ENCODE data around the gene UBA6.
"Not testable (repeated sequence)": the region's sequence is repeated elsewhere in the genome, so short reads cannot be mapped to it uniquely, and the experiment has no call there.

The UBA6 gene

DNA sequence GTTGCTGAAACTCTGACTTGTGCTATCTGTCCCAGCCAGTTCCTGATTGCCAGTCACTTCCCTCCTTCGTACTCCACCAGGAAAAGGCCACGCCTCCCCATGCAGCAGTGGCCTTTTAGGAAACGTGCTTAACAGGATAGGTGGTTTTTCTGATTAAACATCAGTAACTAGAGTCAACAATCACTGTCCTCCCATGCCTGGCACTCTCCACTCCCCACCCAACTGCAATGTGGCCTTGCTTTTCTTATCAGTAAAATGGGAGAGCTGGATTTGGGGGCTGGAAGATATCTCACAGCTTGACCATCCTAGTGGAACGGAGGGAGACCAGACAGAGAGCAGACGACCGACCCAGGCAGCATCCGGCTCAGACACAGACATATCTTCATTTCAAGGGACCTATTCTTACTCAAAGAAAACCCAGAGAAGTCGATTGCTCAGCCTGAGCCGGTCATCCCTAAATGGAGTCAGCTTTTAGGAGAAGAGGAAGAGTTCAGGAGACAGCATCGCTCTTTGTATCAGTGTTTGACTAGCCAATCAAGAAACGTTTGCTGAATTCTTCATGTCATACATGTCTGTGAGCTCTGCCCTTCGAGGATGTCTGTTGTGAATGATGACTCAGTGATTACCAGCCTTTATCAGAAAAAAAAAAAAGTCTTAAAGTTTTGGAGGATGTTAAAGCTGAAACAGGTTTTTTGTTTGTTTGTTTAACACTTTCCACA lies 12.7 kb upstream of the UBA6 start:
- DNase-seq, result no peak

DNA sequence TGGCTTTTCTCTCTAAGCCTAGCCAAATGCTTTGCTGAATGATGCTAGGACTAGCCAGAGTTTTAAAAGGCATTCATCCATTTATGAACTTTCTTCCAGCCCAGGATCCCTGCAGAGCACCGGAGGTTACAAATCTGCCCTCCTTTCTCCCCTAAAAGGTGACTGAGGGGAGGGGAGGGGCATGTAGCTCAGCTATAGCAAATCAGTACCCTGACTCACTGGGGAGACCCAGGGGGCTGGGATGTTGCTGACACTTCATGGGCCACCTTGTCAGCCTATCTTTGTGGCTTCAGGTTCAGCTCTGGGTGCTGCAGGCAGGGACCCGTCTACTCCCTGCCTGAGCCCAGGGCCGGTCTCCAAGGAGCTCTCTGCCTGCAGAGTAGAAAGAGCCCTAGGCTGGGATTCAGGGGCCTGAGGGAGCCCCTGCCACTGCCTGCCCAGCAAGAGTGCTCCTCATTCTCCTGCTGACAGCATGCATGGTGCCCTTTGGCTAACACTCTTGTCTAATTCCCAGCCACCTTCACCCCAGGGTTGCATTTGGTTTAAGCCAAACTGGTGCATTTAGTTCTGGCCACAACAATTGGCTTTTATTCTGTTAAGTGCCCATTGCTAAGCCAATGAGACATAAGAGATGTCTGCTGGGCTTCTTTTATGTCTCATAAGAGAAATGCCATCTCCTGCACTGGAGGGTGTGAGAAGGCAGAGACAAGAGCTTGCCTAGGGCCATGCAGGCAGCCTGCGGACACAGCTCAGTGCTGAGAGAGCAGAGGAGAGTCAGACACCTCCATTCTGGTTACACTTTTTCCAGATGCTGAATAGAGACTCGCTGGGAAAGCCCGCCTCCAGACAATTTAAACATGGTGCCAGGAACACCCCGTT lies 11.9 kb upstream of the UBA6 start:
- DNase-seq, result no peak

DNA sequence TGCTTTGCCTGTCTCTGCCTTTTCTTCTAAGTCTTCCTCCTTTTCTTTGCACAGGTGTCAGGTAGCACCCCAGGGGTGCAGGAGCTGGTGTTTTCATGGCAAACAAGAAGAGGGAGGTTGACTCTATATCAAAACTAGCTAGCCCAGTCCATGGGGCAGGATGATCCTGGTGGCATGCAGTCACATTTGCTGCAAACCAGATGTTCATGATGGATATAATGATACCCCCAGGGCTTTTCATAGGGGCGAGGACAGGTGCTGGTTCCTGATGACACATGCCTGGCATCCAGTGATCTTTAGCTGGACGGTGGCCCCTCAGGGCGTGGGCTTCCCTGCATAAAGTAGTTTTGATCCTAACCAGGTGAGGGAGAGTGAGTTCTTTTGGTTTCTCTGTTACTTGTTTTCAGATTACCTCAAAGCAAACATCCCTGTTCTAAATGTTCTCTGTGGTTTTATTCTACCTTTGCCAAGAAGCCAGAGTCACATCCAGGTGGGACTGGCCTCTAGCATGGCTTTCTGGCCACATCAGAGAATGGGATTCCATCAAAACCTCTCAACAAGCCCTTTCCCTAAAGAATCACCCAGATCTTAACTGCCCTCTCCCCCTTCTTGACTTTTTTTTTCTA lies 11.2 kb upstream of the UBA6 start:
- DNase-seq, result no peak

DNA sequence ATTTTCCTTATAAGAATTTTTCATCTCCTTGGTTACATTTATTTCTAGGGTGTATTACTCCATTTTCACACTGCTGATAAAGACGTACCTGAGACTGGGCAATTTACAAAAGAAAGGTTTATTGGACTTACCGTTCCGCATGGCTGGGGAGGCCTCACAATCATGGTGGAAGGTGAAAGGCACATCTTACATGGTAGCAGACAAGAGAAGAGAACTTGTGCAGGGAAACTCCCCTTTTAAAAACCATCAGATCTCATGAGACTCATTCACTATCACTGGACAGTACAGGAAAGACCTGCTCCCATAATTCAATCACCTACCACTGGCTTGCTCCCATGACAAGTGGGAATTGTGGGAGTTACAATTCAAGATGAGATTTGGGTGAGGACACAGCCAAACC lies 5.7 kb upstream of the UBA6 start:
- DNase-seq, result not testable (repeated sequence)

DNA sequence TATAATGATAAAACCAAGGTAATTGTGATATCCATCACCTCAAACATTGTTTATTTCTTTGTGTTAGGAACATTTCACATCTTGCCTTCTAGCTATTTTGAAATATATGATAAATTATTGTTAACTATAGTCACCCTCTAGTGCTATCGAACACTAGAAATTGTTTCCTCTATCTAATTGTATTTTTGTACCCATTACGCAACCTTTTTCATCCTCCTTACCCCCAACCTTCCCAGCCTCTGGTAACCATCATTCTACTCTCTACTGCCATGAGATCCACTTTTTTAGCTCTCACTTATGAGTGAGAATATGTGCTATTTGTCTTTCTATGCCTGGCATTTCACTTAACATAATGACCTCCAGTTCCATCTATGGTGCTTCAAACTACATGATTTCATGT lies 3.9 kb upstream of the UBA6 start:
- no peak for DNase-seq

DNA sequence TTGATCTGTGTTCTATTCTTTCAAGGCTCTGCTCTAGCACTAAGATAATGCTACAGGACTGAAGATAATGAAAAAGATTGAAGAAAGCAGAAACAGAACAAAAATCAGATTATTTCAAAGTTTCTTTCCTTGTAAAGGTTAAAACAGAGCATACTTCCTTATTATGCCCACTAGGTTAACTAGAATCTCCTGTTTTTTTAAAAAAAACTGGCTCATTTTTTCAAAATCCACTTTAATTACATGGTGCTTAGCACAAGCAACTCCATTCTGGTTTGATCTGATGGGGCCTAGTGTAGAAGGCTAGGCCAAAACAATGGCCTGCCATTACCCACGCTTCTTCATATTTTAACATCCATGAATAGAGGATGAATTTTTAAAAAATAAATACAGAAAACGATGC lies 1.2 kb upstream of the UBA6 start:
- DNase-seq, result no peak

DNA sequence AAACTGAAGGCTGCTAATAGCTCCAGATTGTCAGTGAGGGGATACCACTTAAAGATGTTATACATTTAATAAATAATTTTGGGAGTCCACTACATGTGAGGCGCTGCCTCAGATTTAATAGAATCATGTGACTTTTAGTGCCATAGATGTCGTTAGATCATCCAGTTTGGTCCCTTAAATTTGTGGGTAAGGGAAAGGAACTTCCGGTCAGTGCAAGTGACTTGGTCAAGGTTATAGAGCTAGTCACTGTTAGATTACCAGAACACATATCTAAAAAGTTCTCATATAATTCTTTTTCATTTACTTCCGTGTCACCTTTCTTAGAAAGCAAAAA lies 529 bp upstream of the UBA6 start:
- peak in 1 of 2 donors; percentile 3 for DNase-seq

DNA sequence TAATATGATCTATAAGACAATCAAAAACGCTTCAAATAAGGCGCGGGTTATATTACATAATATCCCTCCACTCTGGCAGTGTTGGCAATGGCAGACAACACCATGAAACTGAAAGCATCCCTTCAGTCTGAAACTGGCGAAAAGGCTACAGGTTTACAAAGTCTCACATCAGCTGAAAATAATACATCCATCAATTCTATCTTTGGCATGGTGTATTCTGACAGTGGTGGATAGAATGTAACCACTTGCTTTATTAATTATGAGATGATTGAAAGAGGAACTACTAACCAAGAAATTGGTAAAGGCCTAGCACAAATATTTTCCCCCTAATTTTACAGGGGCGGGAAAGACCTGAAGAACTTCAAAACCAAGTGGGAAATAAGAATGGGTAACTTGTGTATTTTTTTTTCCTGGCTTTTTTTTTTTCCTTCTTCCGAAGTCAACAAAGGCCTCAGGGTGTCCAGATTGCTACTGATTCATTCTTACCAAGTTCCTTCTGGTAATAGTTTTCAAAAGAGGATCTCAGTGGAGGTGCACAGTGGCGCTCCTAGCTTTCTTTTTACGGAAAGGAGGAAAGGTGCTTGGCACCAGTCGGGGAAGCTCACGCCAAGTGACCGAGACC lies 728 bp downstream of the UBA6 start:
- peak in 1 of 2 donors; percentile 42 for DNase-seq

DNA sequence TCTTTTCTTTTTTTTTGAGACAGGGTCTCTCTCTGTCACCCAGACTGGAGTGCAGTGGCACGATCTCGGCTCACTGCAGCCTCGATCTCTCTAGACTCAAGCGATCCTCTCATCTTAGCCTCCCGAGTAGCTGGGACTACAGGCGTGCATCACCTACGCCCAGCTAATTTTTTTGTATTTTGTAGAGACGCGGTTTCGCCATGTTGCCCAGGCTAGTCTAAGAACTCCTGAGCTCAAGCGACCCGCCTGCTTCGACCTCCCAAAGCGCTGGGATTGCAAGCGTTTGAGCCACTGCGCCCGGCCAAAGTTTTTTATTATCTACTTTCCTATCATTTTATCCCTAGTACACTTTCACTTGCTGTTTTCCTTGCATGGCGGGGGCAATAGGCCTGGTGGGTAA lies 1.4 kb downstream of the UBA6 start:
- DNase-seq, result peak in 1 of 2 donors; percentile 1

DNA sequence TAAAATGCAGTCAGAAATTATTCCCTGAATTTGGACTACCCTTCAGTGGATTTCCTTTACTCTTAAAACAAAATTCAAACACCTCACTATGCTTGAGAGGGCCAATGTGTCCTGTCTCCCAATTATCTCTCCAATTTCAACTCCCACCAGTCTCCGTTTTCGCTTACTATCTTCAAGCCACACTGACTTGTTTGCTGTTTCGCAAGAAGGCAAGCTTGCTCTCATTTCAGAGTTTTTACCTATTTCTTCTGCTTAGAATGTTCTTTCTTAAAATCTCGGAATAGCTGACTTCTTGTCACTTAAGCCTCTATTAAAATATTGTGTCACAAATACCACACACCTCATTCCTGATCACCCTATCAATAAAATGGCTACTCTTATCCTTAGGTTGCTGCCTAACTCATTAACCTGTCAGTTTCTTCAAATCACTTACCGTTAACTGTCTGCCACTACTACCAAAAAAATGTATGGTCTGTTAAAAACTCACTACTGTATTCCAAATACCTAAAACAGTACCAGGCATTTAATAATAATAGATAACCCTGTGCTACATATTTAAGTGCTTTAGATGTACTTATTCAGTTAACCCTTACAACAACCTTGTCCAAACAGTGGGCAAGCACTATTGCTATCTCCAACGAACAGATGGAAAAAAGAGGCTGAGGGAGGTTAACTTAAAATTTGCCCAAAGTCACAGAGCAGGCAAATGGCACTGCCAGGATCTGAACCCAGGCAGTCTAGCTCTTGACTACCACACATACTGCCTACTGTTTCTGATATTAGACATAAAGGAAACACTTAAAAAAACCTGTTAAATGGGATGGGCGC lies 2.9 kb downstream of the UBA6 start:
- no peak for DNase-seq

DNA sequence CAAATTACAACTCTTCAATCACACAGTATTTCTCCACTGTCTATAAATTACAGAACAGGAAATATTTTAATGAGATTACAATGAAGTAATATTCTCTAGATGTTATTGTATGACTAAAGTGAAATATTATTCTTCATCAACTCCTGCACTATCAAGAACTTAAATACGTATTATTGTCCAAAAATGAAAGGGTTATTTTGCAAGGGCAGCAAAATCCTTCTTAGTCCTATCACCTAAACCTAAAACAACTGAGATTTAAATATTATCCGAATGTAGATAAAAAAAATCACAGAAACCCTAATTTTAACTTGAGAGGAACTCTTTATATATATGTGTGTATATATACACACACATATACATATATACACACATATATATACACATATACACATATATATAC lies 4.9 kb downstream of the UBA6 start:
- no peak for DNase-seq

DNA sequence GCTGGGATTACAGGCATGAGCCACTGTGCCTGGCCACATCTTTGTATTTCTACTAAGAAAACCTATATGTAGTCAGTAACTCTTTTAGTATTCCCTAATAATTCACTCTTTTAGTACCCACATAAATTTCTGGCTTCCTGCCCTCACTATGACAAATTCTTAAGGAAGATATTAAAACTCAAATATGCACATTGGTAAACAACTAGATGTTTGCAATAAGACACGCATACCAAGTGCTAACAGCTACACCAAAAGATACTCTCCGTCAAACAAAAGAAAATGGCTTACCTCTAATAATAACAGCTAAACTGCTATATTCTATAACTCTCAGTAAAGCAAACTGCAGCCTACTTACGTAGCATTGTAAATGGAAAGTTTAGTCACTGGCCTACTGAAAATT lies 6.3 kb downstream of the UBA6 start:
- DNase-seq, result no peak

DNA sequence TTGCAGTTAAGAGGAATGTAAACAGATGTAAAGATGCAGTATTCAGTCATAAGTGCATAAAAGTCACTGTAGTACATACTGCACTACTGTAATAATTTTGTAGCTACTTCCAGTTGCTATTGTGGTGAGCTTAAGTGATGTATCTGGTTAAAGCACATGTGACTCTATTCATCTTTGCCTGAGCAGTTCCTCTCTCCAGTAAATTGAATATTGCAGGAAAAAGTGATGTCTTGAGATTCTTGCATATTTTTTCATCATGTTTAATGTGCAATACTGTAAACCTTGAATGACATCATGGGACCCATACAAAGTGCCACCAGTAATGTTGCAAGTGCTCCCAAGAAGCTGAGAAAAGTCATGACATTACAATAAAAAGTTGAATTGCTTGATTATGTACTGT lies 9.6 kb downstream of the UBA6 start:
- no peak for DNase-seq

DNA sequence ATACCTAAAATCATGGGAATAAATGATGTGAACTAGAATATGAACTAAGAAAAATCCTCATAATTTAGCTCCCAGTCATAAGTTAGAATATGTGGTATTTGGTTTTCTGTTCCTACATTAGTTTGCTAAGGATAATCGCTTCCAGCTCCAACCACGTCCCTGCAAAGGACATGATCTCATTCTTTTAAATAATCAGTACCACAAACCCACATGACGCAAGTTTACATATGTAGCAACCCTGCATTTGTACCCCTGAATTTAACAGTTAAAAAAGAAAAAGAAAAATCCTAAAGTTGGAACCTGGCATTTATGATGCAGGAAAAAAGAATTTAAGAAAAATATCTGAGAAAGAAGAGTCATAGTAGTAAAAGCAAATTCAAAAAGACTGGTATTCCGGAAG lies 13.3 kb downstream of the UBA6 start:
- no peak for DNase-seq

DNA sequence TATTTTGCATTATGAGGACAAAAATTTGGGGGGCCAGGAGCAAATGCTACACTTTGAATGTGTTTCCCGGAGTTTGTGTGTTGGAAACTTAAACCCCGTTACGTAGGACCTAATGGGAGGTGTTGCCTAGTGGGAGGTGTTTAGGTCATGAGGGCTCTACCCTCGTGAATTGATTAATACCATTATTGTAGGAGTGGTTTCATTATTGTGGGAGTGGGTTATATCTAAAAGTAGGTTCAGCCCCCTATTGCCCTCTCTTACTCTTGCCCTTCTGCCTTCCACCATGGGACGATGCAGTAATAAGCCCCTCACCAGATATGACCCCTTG lies 15.5 kb downstream of the UBA6 start:
- DNase-seq, result no peak

DNA sequence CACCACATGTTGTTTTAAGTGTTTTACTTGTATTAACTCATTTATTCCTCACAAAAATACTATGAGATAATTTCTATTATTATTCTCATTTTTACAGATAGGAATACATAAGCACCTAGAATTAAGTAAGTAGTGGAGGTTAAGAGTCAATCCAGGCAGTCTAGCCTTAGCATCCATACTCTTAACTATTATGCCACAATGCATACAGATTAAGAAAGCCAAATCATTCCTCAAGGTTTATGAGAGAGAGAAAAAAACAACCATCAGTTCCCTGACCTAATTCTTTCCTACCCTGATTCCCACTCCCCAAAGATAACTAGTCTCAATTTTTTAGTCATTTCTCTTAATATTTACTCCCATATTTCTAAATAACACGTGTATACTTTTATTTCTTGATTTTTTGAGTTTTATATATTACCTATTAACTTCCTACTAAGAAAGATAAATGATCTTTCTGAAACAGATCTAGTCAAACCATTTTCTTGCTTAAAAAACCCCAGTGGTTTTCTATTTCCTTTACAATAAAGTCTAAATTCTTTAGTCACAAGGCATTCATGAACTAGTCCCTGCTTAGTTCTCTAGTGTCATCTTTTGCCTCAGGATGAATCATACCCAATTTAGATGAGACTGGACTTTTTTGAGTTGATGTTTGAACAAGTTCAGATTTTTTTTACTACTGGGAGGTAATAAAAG lies 16.0 kb downstream of the UBA6 start:
- DNase-seq, result no peak

DNA sequence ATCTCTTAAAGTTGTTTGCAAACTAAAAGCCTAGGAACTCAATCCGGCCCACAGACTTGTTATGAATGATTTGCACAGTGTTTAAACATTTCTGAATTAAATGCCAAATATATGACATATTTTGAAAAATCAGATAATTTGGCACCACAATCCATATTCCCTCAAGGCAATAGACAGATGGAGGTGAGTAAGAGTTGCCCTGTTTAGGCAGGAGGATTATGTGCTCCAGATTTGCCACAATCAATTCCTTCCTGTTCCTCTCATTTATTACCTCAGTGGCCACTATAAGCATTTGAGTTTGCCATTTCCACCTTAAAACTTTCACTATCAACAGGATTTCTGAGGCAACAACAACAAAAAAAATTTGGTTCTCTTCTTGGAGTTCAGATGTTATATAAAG lies 18.7 kb downstream of the UBA6 start:
- no peak for DNase-seq

DNA sequence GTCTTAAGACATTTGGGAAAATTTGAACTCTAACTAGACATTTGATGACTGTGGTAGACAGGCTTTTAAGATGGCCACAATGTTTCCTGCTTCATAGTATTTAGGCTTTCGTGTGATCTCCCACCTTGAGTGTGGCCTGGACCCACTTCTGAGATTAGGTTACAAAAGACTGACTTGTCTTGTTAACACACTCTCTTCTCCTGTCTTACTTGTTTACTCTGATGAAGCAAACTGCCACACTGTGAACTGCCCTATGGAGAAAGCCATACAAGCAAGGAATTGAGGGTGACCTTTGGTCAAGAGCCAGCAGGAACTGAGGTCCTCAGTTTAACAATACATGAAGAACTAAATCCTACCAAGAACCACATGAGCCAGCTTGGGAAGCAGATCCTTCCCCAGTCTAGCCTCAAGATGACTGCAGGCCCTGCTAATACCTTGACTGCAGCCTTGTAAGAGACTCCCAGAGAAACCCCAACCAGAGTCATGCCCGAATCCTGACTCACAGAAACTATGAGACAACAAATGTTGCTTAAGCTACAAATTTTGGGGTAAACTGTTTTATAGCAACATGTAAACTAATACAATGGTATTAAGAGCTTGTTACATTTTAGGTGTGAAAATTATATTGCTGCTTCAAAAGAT lies 20.3 kb downstream of the UBA6 start:
- DNase-seq, result no peak

DNA sequence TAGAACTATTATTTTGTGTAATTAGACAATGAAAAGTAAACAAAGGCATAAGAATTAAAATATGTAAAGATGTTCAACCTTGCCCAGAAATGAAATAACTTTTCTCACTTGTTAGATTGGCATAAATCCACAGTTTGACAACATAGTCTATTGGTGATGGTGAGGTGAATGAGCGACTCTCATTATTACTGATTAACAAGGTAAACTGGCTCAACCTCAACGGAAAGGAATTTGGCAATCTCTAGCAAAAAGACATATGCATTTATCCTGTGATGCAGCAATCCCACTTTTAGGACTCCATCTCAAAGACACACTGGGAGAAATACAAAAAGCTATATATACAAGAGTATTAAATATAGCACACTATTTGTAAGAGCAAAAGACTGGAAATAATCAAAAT lies 22.3 kb downstream of the UBA6 start:
- DNase-seq, result no peak

DNA sequence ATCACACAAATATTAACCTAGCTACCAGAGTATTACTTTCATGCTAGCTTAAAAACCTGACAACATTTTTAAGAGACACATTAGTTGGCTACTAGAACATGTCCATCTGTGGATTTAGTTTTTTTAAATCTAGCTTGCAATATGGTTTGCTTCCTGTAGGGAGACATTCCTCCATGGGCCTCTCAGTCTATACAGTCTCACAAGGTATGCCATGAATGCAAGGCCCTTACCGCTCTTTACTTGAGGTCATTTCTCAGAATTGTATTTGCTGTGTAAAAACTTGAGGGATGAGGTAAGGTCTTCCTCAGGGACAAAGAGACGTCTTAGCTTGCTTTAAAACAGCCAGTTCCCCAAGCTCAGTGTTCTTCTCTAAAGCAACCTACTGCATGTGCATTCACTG lies 26.9 kb downstream of the UBA6 start:
- no peak for DNase-seq

DNA sequence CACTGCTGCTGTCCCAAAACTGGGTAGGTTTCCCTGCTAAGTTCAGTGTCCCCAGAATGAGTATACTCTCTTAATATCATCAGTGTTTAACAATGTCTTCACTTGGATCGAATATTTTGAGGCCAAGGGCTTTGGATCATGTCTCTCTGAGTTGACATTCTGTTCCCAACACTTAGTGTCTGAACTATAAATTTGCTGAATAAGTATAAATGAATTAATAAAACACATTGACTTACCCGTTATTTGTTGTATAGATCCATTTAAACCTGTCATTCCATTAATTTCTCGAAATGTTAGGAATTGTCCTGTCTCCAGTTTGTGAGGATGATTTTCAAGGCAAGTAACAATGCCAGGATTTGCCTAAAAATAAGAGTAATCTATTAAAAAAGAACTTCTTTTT lies 32.6 kb downstream of the UBA6 start:
- DNase-seq, result no peak

DNA sequence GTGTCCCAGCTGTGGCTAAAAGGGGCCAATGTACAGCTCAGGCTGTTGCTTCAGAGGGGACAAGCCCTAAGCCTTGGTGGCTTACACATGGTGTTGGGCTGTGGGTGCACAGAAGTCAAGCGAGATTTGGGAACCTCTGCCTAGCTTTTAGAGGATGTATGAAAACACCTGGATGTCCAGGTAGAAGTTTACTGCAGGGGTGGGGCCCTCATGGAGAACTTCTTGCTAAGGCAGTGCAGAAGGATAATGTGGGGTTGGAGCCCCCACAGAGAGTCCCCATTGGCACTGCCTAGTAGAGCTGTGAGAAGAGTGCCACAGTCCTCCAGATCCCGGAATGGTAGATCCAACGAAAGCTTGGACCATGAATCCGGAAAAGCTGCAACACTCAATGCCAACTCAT lies 40.5 kb downstream of the UBA6 start:
- DNase-seq, result no peak
